K562 (cell line): Measurements from ENCODE around the gene ELF2. TPM values are rescaled to one million over a fixed set of nuclear protein-coding genes. Genes with fewer than 3 reads are reported as not detected.

Experiments
- GATA2 ChIP-seq: sonication (generic); formaldehyde crosslinking; IDR thresholded peaks from 2 replicates; pipeline ENCODE4 v1.4.0; 2020; ENCODE audit warnings: mild to moderate bottlenecking, missing genetic modification reagents
- HDAC1 ChIP-seq, 2 experiments: fragments of 450-650 bp; IDR thresholded peaks; 2 replicates each; pipeline ENCODE4 v1.6.1; 2016 to 2017; ENCODE audit warnings: inconsistent platforms in 1 of 2, mild to moderate bottlenecking in 1 of 2, moderate library complexity in 1 of 2
- KDM1A ChIP-seq, 2 experiments: fragments of 450-650 bp; IDR thresholded peaks; 2 replicates each; pipeline ENCODE4 v1.6.1; 2016; ENCODE audit warnings: mild to moderate bottlenecking in 2 of 2
- L3MBTL2 ChIP-seq: fragments of 450-650 bp; IDR thresholded peaks from 2 replicates; pipeline ENCODE4 v1.6.1; 2016; ENCODE audit warnings: mild to moderate bottlenecking, moderate library complexity
- LARP7 ChIP-seq: fragments of 450-650 bp; IDR thresholded peaks from 2 replicates; pipeline ENCODE4 v1.6.1; 2016
- MTA1 ChIP-seq: fragments of 450-650 bp; IDR thresholded peaks from 2 replicates; pipeline ENCODE4 v1.6.1; 2017; ENCODE audit warnings: borderline replicate concordance
- MYC ChIP-seq, 2 experiments: fragments of 250-450 bp in 1 of 2; sonication (Bioruptor Pico) in 1 of 2; IDR thresholded peaks; 2 replicates each; pipeline versions ENCODE4 v1.5.1 to v1.6.1; 2012 to 2021; ENCODE audit warnings: low read depth in 2 of 2, borderline replicate concordance in 1 of 2, improper control_type of control experiment in 1 of 2, low read length in 1 of 2, mild to moderate bottlenecking in 1 of 2, moderate library complexity in 1 of 2
- PTTG1 ChIP-seq: fragments of 450-650 bp; IDR thresholded peaks from 2 replicates; pipeline ENCODE4 v1.6.1; 2016; ENCODE audit warnings: low read depth, mild to moderate bottlenecking, missing genetic modification characterization, missing compliant biosample characterization
- SAFB ChIP-seq: fragments of 200-400 bp; formaldehyde crosslinking; IDR thresholded peaks from 2 replicates; pipeline ENCODE4 v1.6.1; 2017; ENCODE audit warnings: low read depth, low read length, borderline replicate concordance
- TBL1XR1 ChIP-seq, 2 experiments: IDR thresholded peaks; 2 replicates each; pipeline ENCODE4 v1.6.1; 2012; ENCODE audit warnings: improper control_type of control experiment in 2 of 2, low read length in 2 of 2, mild to moderate bottlenecking in 1 of 2
- ZNF232 ChIP-seq: sonication (generic); formaldehyde crosslinking; IDR thresholded peaks from 2 replicates; pipeline ENCODE4 v1.8.0; 2022; ENCODE audit warnings: mild to moderate bottlenecking, missing genetic modification reagents
- ZNF3 ChIP-seq: fragments of 250-450 bp; sonication (Bioruptor Pico); IDR thresholded peaks from 2 replicates; pipeline ENCODE4 v1.5.0; 2021; ENCODE audit warnings: mild to moderate bottlenecking, moderate library complexity
- polyA plus RNA-seq, 8 experiments: library from polyadenylated mRNA; depleted of rRNA in 4 of 8; stranded (reverse) in 5 of 8; unstranded in 3 of 8; fragments of >200 nt; fragmentation: Nextera tagmentation in 2 of 8; fragmentation: Illumina TruSeq in 1 of 8; extraction: Ambion mirVana in 2 of 8; extraction: Trizol in 1 of 8; gene quantifications; 2 replicates each; pipeline versions ENCODE4 v1.2.1 to v1.2.3, GENCODE V29; 2011 to 2014; ENCODE audit warnings: inconsistent platforms in 1 of 8, missing spikeins in 1 of 8
- total RNA-seq, 7 experiments: library from RNA; depleted of rRNA in 6 of 7; stranded (reverse); fragments of >200 nt in 6 of 7; fragmentation: Illumina TruSeq in 2 of 7; extraction: Trizol in 2 of 7; gene quantifications; 2 replicates each; pipeline versions ENCODE4 v1.2.1 to v1.2.3, GENCODE V29; 2011 to 2021; ENCODE audit warnings: low replicate concordance in 1 of 7
- TF ChIP-seq, protein P1 (sequence below): fragments of 450-650 bp; formaldehyde crosslinking; IDR thresholded peaks from 2 replicates; pipeline ENCODE4 v1.4.0; 2022; ENCODE audit warnings: missing genetic modification characterization
- TF ChIP-seq, protein P2 (sequence below): fragments of 450-650 bp; IDR thresholded peaks from 2 replicates; pipeline ENCODE4 v1.6.1; 2017; ENCODE audit warnings: antibody characterized with exemption, mild to moderate bottlenecking
- TF ChIP-seq, protein P3 (sequence below): sonication (generic); formaldehyde crosslinking; IDR thresholded peaks from 2 replicates; pipeline ENCODE4 v1.8.0; 2022; ENCODE audit warnings: mild to moderate bottlenecking, missing genetic modification reagents
- TF ChIP-seq, protein P4 (sequence below), 2 experiments: fragments of 250-450 bp in 1 of 2; fragments of 450-650 bp in 1 of 2; sonication (Bioruptor Pico) in 1 of 2; IDR thresholded peaks; 2 replicates each; pipeline versions ENCODE4 v1.6.1 to v1.8.0; 2016 to 2021; ENCODE audit warnings: mild to moderate bottlenecking in 2 of 2, moderate library complexity in 2 of 2, missing compliant biosample characterization in 1 of 2, missing genetic modification characterization in 1 of 2

ELF2 gene
- total and polyA plus RNA-seq, 9 of the 15 experiments (the other 6 are each of a cell fraction or from before 2014, with no cell fraction given) = 9.4 to 58.7 (median 41.6) TPM

- TF ChIP-seq ZNF3 = no peak
- no peak for TF ChIP-seq MTA1
- no peak for TF ChIP-seq SAFB
- TF ChIP-seq PTTG1 (tag) = no peak
- TF ChIP-seq L3MBTL2 = 0 out of 2 replicates have a peak, but pooled peaks have one; percentile 9
- TF ChIP-seq, protein P1, sequence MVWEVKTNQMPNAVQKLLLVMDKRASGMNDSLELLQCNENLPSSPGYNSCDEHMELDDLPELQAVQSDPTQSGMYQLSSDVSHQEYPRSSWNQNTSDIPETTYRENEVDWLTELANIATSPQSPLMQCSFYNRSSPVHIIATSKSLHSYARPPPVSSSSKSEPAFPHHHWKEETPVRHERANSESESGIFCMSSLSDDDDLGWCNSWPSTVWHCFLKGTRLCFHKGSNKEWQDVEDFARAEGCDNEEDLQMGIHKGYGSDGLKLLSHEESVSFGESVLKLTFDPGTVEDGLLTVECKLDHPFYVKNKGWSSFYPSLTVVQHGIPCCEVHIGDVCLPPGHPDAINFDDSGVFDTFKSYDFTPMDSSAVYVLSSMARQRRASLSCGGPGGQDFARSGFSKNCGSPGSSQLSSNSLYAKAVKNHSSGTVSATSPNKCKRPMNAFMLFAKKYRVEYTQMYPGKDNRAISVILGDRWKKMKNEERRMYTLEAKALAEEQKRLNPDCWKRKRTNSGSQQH (CRISPR knock-in tag) = no peak
- TF ChIP-seq ZNF232 (CRISPR knock-in tag) = peak; percentile 99
- TF ChIP-seq, protein P2, sequence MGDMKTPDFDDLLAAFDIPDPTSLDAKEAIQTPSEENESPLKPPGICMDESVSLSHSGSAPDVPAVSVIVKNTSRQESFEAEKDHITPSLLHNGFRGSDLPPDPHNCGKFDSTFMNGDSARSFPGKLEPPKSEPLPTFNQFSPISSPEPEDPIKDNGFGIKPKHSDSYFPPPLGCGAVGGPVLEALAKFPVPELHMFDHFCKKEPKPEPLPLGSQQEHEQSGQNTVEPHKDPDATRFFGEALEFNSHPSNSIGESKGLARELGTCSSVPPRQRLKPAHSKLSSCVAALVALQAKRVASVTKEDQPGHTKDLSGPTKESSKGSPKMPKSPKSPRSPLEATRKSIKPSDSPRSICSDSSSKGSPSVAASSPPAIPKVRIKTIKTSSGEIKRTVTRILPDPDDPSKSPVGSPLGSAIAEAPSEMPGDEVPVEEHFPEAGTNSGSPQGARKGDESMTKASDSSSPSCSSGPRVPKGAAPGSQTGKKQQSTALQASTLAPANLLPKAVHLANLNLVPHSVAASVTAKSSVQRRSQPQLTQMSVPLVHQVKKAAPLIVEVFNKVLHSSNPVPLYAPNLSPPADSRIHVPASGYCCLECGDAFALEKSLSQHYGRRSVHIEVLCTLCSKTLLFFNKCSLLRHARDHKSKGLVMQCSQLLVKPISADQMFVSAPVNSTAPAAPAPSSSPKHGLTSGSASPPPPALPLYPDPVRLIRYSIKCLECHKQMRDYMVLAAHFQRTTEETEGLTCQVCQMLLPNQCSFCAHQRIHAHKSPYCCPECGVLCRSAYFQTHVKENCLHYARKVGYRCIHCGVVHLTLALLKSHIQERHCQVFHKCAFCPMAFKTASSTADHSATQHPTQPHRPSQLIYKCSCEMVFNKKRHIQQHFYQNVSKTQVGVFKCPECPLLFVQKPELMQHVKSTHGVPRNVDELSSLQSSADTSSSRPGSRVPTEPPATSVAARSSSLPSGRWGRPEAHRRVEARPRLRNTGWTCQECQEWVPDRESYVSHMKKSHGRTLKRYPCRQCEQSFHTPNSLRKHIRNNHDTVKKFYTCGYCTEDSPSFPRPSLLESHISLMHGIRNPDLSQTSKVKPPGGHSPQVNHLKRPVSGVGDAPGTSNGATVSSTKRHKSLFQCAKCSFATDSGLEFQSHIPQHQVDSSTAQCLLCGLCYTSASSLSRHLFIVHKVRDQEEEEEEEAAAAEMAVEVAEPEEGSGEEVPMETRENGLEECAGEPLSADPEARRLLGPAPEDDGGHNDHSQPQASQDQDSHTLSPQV = no peak
- TF ChIP-seq LARP7 = no peak
- 0 out of 4 replicates have a peak, but pooled peaks of 1 of the 2 experiments have one; percentile 19 for TF ChIP-seq HDAC1 (IDR thresholded peaks at IDR 0.05)
- peak in 1 of 2 experiments; percentile 1; a peak in 1 of 4 replicates for TF ChIP-seq KDM1A (IDR thresholded peaks at IDR 0.05)
- TF ChIP-seq, protein P3, sequence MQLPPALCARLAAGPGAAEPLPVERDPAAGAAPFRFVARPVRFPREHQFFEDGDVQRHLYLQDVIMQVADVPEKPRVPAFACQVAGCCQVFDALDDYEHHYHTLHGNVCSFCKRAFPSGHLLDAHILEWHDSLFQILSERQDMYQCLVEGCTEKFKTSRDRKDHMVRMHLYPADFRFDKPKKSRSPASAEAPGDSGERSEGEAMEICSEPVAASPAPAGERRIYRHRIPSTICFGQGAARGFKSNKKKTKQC = no peak
- TF ChIP-seq MYC (IDR thresholded peaks at IDR 0.05; ENCODE audit: low read depth, low read length) = no peak
- TF ChIP-seq MYC (CRISPR knock-in tag; IDR thresholded peaks at IDR 0.05; ENCODE audit: borderline replicate concordance, low read depth) = no peak
- TF ChIP-seq, protein P4, sequence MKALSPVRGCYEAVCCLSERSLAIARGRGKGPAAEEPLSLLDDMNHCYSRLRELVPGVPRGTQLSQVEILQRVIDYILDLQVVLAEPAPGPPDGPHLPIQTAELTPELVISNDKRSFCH (CRISPR knock-in tag; IDR thresholded peaks at IDR 0.05) = no peak
- TF ChIP-seq, protein P4 (tag; IDR thresholded peaks at IDR 0.05) = no peak
- no peak for TF ChIP-seq GATA2 (CRISPR knock-in tag)
- no peak for TF ChIP-seq TBL1XR1 (IDR thresholded peaks at IDR 0.05; ENCODE audit: low read length in 2 of 2)
Measured at GRCh38 chr4:139153411-139154133, 23.4 kb downstream of the ELF2 start (continued).
